H1 (cell line): Measurements from ENCODE around the gene ASAP2. TPM values are rescaled to one million over a fixed set of nuclear protein-coding genes. Genes with fewer than 3 reads are reported as not detected.

Experiments used
- CTCF ChIA-PET: fragments of 300-600 bp; sonication (Branson Sonifier 250); formaldehyde crosslinking; loops from one replicate; lab custom pipeline; 2021; ENCODE audit not compliant: partially characterized antibody; lab: Charles Lee
- POLR2A ChIA-PET: fragments of 300-600 bp; sonication (Branson Sonifier 250); formaldehyde crosslinking; loops from one replicate; lab custom pipeline; 2021; ENCODE audit warnings: inconsistent platforms; ENCODE audit not compliant: partially characterized antibody; lab: Charles Lee
- DNase-seq, 2 experiments: peaks; one replicate each; pipeline versions ENCODE4 v3.0.0 to v3.0.0-alpha.2; 2010 to 2022; ENCODE audit warnings: low spot score in 2 of 2, low read depth in 1 of 2, mixed read lengths in 1 of 2
- FAIRE-seq: peaks from 2 replicates; lab custom pipeline; 2011; peaks lifted over from hg19 to GRCh38; lab: Jason Lieb, UNC
- H2AFZ ChIP-seq: 2 replicates; pipeline ENCODE4 v1.8.1; 2012; ENCODE audit warnings: low read length, inconsistent platforms
- H2AK5ac ChIP-seq: 2 replicates; pipeline ENCODE4 v1.6.1; 2013; ENCODE audit warnings: low read depth, low read length
- H2BK120ac ChIP-seq: replicated peaks from 2 replicates; pipeline ENCODE3; 2013; ENCODE audit warnings: low read depth, low read length, inconsistent platforms
- H2BK12ac ChIP-seq: 2 replicates; pipeline ENCODE4 v1.6.1; 2013; ENCODE audit warnings: low read depth, low read length
- H2BK15ac ChIP-seq: 2 replicates; pipeline ENCODE4 v1.6.1; 2013; ENCODE audit warnings: low read length
- H2BK20ac ChIP-seq: 2 replicates; pipeline ENCODE4 v1.6.1; 2013; ENCODE audit warnings: low read length
- H2BK5ac ChIP-seq: 2 replicates; pipeline ENCODE4 v1.6.1; 2013; ENCODE audit warnings: low read depth, low read length
- H3K14ac ChIP-seq: 2 replicates; pipeline ENCODE4 v1.6.1; 2013; ENCODE audit warnings: inconsistent platforms; ENCODE audit not compliant: insufficient read length
- H3K18ac ChIP-seq: 2 replicates; pipeline ENCODE4 v1.6.1; 2013; ENCODE audit warnings: low read length; ENCODE audit errors: extremely low read depth
- H3K23ac ChIP-seq: 2 replicates; pipeline ENCODE4 v1.6.1; 2013; ENCODE audit warnings: inconsistent platforms; ENCODE audit not compliant: insufficient read length
- H3K23me2 ChIP-seq: 2 replicates; pipeline ENCODE4 v1.6.1; 2013; ENCODE audit warnings: low read depth, low read length
- H3K27ac ChIP-seq: 2 replicates; pipeline ENCODE4 v1.6.1; 2011; ENCODE audit warnings: low read depth, low read length, inconsistent platforms
- H3K27me3 ChIP-seq, 4 experiments: replicated peaks in 1 of 4; 1 replicate in 1 of 4; 2 replicates in 3 of 4; pipeline versions ENCODE4 v1.6.1 to v1.8.1; 2011 to 2013; ENCODE audit warnings: low read length in 3 of 4, mild to moderate bottlenecking in 3 of 4, inconsistent platforms in 2 of 4, mixed read lengths in 2 of 4, moderate library complexity in 1 of 4; ENCODE audit not compliant: control insufficient read depth in 3 of 4, insufficient read depth in 3 of 4; ENCODE audit errors: extremely low read depth in 1 of 4
- H3K36me3 ChIP-seq, 4 experiments: 2 replicates each; pipeline versions ENCODE4 v1.6.1 to v1.8.1; 2011 to 2013; ENCODE audit warnings: mild to moderate bottlenecking in 4 of 4, low read length in 3 of 4, moderate library complexity in 2 of 4, control low read depth in 1 of 4, inconsistent platforms in 1 of 4; ENCODE audit not compliant: insufficient read depth in 4 of 4, control insufficient read depth in 2 of 4
- H3K4ac ChIP-seq: replicated peaks from 2 replicates; pipeline ENCODE3; 2013; ENCODE audit warnings: low read length, low read depth, mixed read lengths, inconsistent platforms; ENCODE audit not compliant: insufficient read length
- H3K4me1 ChIP-seq, 4 experiments: replicated peaks in 1 of 4; 1 replicate in 1 of 4; 2 replicates in 3 of 4; pipeline versions ENCODE4 v1.6.1 to v1.8.1; 2011 to 2013; ENCODE audit warnings: low read length in 3 of 4, inconsistent platforms in 2 of 4, mixed read lengths in 1 of 4; ENCODE audit not compliant: insufficient read depth in 4 of 4, control insufficient read depth in 3 of 4
- H3K4me2 ChIP-seq, 2 experiments: 2 replicates each; pipeline versions ENCODE4 v1.6.1 to v1.8.1; 2011 to 2013; ENCODE audit warnings: low read depth in 2 of 2, low read length in 2 of 2, control low read depth in 1 of 2, inconsistent platforms in 1 of 2, mild to moderate bottlenecking in 1 of 2; ENCODE audit not compliant: insufficient read depth in 1 of 2
- H3K4me3 ChIP-seq, 4 experiments: fragments of 200-600, 300-600 bp in 1 of 4; sonication (generic), shearing (Covaris generic), sonication (Bioruptor Twin) in 1 of 4; 2 replicates each; pipeline versions ENCODE4 v1.5.1 to v1.8.1; 2011 to 2016; ENCODE audit warnings: low read length in 4 of 4, low read depth in 3 of 4, control low read depth in 2 of 4, inconsistent platforms in 2 of 4, mild to moderate bottlenecking in 2 of 4, mixed read lengths in 1 of 4, moderate library complexity in 1 of 4; ENCODE audit not compliant: insufficient read depth in 2 of 4; ENCODE audit errors: extremely low read depth in 1 of 4
- H3K56ac ChIP-seq: replicated peaks from 2 replicates; pipeline ENCODE3; 2013; ENCODE audit warnings: low read depth, mild to moderate bottlenecking, mixed read lengths, low read length, inconsistent platforms; ENCODE audit not compliant: insufficient read length
- H3K79me1 ChIP-seq: 2 replicates; pipeline ENCODE4 v1.6.1; 2013; ENCODE audit warnings: low read depth, low read length, control low read depth
- H3K79me2 ChIP-seq, 2 experiments: 2 replicates each; pipeline versions ENCODE4 v1.6.1 to v1.8.1; 2012 to 2013; ENCODE audit warnings: low read length in 2 of 2, mild to moderate bottlenecking in 2 of 2, inconsistent platforms in 1 of 2; ENCODE audit not compliant: insufficient read depth in 2 of 2, control insufficient read depth in 1 of 2
- H3K9ac ChIP-seq, 4 experiments: replicated peaks in 1 of 4; 1 replicate in 1 of 4; 2 replicates in 3 of 4; pipeline versions ENCODE4 v1.6.1 to v1.8.1; 2011 to 2013; ENCODE audit warnings: low read depth in 3 of 4, low read length in 3 of 4, control low read depth in 2 of 4, mild to moderate bottlenecking in 2 of 4, moderate library complexity in 2 of 4, inconsistent platforms in 1 of 4; ENCODE audit errors: extremely low read depth in 1 of 4
- H3K9me3 ChIP-seq, 2 experiments: 2 replicates each; pipeline versions ENCODE4 v1.6.1 to v1.8.1; 2012 to 2013; ENCODE audit warnings: mild to moderate bottlenecking in 2 of 2, moderate library complexity in 2 of 2, control low read depth in 1 of 2, inconsistent platforms in 1 of 2, low read depth in 1 of 2, low read length in 1 of 2, mixed read lengths in 1 of 2; ENCODE audit not compliant: insufficient read depth in 2 of 2
- H4K20me1 ChIP-seq, 2 experiments: replicated peaks in 1 of 2; 2 replicates each; pipeline versions ENCODE3 to v1.8.1; 2011 to 2013; ENCODE audit warnings: inconsistent platforms in 2 of 2, low read length in 2 of 2, mild to moderate bottlenecking in 1 of 2; ENCODE audit not compliant: insufficient read depth in 2 of 2, control insufficient read depth in 1 of 2
- H4K5ac ChIP-seq: 2 replicates; pipeline ENCODE4 v1.6.1; 2013; ENCODE audit warnings: low read length, low read depth, mixed read lengths, inconsistent platforms; ENCODE audit not compliant: insufficient read length
- H4K8ac ChIP-seq: 2 replicates; pipeline ENCODE4 v1.8.0; 2013; ENCODE audit warnings: mild to moderate bottlenecking, moderate library complexity, low read length, inconsistent platforms; ENCODE audit not compliant: insufficient read depth; ENCODE audit errors: extremely low read depth
- H4K91ac ChIP-seq: replicated peaks from 2 replicates; pipeline ENCODE3; 2013; ENCODE audit warnings: low read length, mixed read lengths, inconsistent platforms; ENCODE audit not compliant: insufficient read length
- CHD1 ChIP-seq: IDR thresholded peaks from 2 replicates; pipeline ENCODE4 v1.6.1; 2012; ENCODE audit warnings: low read depth, low read length, improper control_type of control experiment
- TAF1 ChIP-seq: IDR thresholded peaks from 2 replicates; pipeline ENCODE4 v1.6.1; 2011; ENCODE audit warnings: mild to moderate bottlenecking, low read depth, low read length
- WGBS, 2 experiments: shearing (Covaris generic) in 1 of 2; methylation state at CpG; one replicate each; pipeline versions ENCODE4 v1.1.6 to v1.1.7; 2013 to 2015; ENCODE audit warnings: low lambda C conversion rate in 2 of 2, mixed read lengths in 2 of 2, inconsistent platforms in 1 of 2, low coverage in 1 of 2, missing lambda C conversion rate in 1 of 2; ENCODE audit not compliant: insufficient replicate concordance in 2 of 2, insufficient coverage in 1 of 2, insufficient read length in 1 of 2; ENCODE audit errors: extremely low coverage in 1 of 2, missing lambda C conversion rate in 1 of 2; 5-methylcytosine and 5-hydroxymethylcytosine counted together
- polyA plus RNA-seq, 7 experiments: library from polyadenylated mRNA; depleted of rRNA in 3 of 7; stranded (reverse) in 5 of 7; unstranded in 2 of 7; fragments of >200 nt in 5 of 7; fragments of 200-250 nt in 2 of 7; gene quantifications; 1 replicate in 5 of 7; 2 replicates in 1 of 7; 4 replicates in 1 of 7; pipeline versions ENCODE4 v1.2.1 to v1.2.3, GENCODE V29; 2011 to 2013; ENCODE audit warnings: missing spikeins in 2 of 7, mixed read lengths in 2 of 7
- total RNA-seq: library from RNA; stranded (reverse); fragmentation: NEBNext Ultra II Directional; extraction: Animal tissue kit (Norgen Biotek cat#: 25700); gene quantifications from 2 replicates; pipeline ENCODE4 v1.2.1, GENCODE V29; 2021

Gene ASAP2
- total and polyA plus RNA-seq, 2 of the 8 experiments (the other 6 are each of a cell fraction or from before 2014, with no cell fraction given): 10.2 to 18.7 TPM

DNA sequence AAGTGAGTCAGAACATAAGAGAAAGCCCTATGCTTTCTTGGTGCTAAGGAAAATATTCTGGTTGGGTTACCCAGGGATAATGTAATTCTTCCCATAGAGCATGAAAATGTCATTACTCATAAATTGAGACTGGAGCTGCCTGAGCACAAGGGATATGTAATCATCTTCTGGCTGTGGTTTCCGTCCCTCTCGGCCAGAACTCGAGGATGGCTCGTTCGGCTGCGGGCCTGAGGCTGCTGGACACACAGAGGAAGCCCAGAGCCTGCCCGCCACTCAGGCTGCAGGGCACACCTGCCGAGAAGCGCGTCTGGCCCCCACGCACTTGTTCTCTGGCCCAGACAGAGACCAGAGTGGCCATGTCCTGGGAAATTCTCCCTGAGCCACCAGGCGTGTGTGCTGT, 104.9 kb downstream of the ASAP2 start:
- Histone ChIP-seq H3K27me3 (no peaks in the 10 kb centered on the region), H2AK5ac (no peak overlapping the region), H3K36me3 (no peaks in the 10 kb centered on the region), H3K23me2 (no peaks in the 10 kb centered on the region), H3K27ac (no peak overlapping the region), H4K91ac (no peak overlapping the region), H3K4me1 (peaks cover under 1 to 9% (median 3%) of the 10 kb centered on the region in 4 experiments; a peak in 5 of 7 replicates), H2BK20ac (no peak overlapping the region), H4K5ac (no peak overlapping the region), H3K79me1 (no peaks in the 10 kb centered on the region; the same call in none of the 2 replicates), H2BK15ac (no peak overlapping the region), H4K8ac (no peak overlapping the region), H2BK12ac (peak overlapping the region; percentile 39; the same call in 1 of the 2 replicates), H2BK120ac (no peak overlapping the region), H3K79me2 (peaks cover 0 to 2% of the 10 kb centered on the region in 2 experiments; a peak in 1 of 4 replicates), H3K4ac (no peak overlapping the region), H3K14ac (no peak overlapping the region), H3K23ac (no peak overlapping the region), H4K20me1 (peaks cover 0 to 3% of the 10 kb centered on the region in 2 experiments), H3K4me2 (no peak overlapping the region), H3K9ac (no peak overlapping the region), H3K18ac (no peak overlapping the region), H2BK5ac (0 out of 2 replicates have a peak overlapping the region, but pooled peaks have one; percentile 44), H2AFZ (no peak overlapping the region), H3K9me3 (no peaks in the 10 kb centered on the region), H3K4me3 (no peak overlapping the region), H3K56ac (no peak overlapping the region)
- ChIA-PET CTCF (interaction anchor here (0.6 to 1.2 kb wide), 3 partner anchors 10 to 128 kb away, joined by 3 read pairs; no protein-coding TSS in a partner anchor), POLR2A (interaction anchor here (1.1 kb wide), 1 partner anchor 12 kb away, joined by 3 read pairs; no protein-coding TSS in a partner anchor)
- WGBS, 2 experiments: 92% methylated on average over 12 of the region's 12 CpGs; no CpG with 5 or more reads in 1 of the 2 experiments
- DNase-seq (no peak), FAIRE-seq (no peak)
- TF ChIP-seq TAF1 (no peak), CHD1 (no peak)
